ENCODE measurements around the gene CCDC187.

GRCh38 chr9:136312436-136312835, 8.5 kb upstream of the CCDC187 start:
- TF ChIP-seq CTCF (IDR thresholded peaks at IDR 0.05) (peak in 2 of 3 experiments; percentile 51 to 61), POLR2A (IDR thresholded peaks at IDR 0.05) (no peak), POLR2AphosphoS5 (IDR thresholded peaks at IDR 0.05; ENCODE audit: insufficient read depth in 1 of 2, low read depth in 1 of 2) (no peak)
